CD4-positive, alpha-beta T cell (primary cell): ENCODE results near the gene SETD3. TPM values are rescaled to one million over a fixed set of nuclear protein-coding genes. Genes with fewer than 3 reads are reported as not detected.

Source experiments
- ATAC-seq: fragments of 200-7000 bp; cut with Tn5 transposase; one replicate; pipeline ENCODE4 v1.10.0; 2022; ENCODE audit warnings: mild to moderate bottlenecking; ENCODE audit not compliant: poor library complexity
- CTCF ChIA-PET: fragments of 350-600 bp; sonication (Branson Sonifier 250); formaldehyde crosslinking; loops from one replicate; lab custom pipeline; 2021; ENCODE audit warnings: antibody characterized with exemption, inconsistent platforms; lab: Charles Lee
- POLR2A ChIA-PET: fragments of 350-600 bp; sonication (Branson Sonifier 250); formaldehyde crosslinking; loops from one replicate; lab custom pipeline; 2021; ENCODE audit warnings: antibody characterized with exemption, inconsistent platforms; lab: Charles Lee
- DNase-seq, 14 experiments: peaks; one replicate each; pipeline ENCODE4 v3.0.0-alpha.2; 2013 to 2020; ENCODE audit warnings: mixed read lengths in 2 of 14
- H3K27ac ChIP-seq, 2 donors: one replicate each; pipeline versions ENCODE4 v1.5.1 to v1.7.0; 2013; ENCODE audit warnings: low read length in 2 of 2, low read depth in 1 of 2, mild to moderate bottlenecking in 1 of 2
- H3K27me3 ChIP-seq, 2 experiments: 1 replicate in 1 of 2; 2 replicates in 1 of 2; pipeline versions ENCODE4 v1.6.1 to v1.7.0; 2013; ENCODE audit warnings: low read length in 2 of 2, control low read depth in 1 of 2, mild to moderate bottlenecking in 1 of 2, moderate library complexity in 1 of 2; ENCODE audit not compliant: insufficient read depth in 2 of 2, control insufficient read depth in 1 of 2
- H3K36me3 ChIP-seq: one replicate; pipeline ENCODE4 v1.6.1; 2013; ENCODE audit warnings: low read length, control low read depth; ENCODE audit not compliant: insufficient read depth
- H3K4me1 ChIP-seq: one replicate; pipeline ENCODE4 v1.6.1; 2013; ENCODE audit warnings: low read length, control low read depth; ENCODE audit not compliant: insufficient read depth
- H3K4me3 ChIP-seq: one replicate; pipeline ENCODE4 v1.5.1; 2013; ENCODE audit warnings: mild to moderate bottlenecking, low read length, moderate library complexity
- H3K9me3 ChIP-seq, 2 experiments: 1 replicate in 1 of 2; 2 replicates in 1 of 2; pipeline versions ENCODE4 v1.6.1 to v1.7.0; 2013; ENCODE audit warnings: low read length in 2 of 2, mild to moderate bottlenecking in 2 of 2, control low read depth in 1 of 2, moderate library complexity in 1 of 2; ENCODE audit not compliant: control insufficient read depth in 1 of 2, insufficient read depth in 1 of 2
- H3K27ac Mint-ChIP-seq: one replicate; pipeline ENCODE4 v1.8.0; 2020; ENCODE audit warnings: mixed read lengths
- H3K27me3 Mint-ChIP-seq: one replicate; pipeline ENCODE4 v1.8.0; 2021; ENCODE audit warnings: mixed read lengths
- H3K36me3 Mint-ChIP-seq: one replicate; pipeline ENCODE4 v1.8.0; 2021; ENCODE audit warnings: low read depth, mixed read lengths
- H3K4me1 Mint-ChIP-seq: one replicate; pipeline ENCODE4 v1.8.0; 2021; ENCODE audit warnings: low read depth, mixed read lengths
- H3K4me3 Mint-ChIP-seq: one replicate; pipeline ENCODE4 v1.8.0; 2020; ENCODE audit warnings: mild to moderate bottlenecking, mixed read lengths
- H3K9me3 Mint-ChIP-seq: one replicate; pipeline ENCODE4 v1.8.0; 2020; ENCODE audit warnings: mixed read lengths
- CTCF ChIP-seq: fragments of 200-600 bp; IDR thresholded peaks from one replicate; pipeline ENCODE4 v1.8.0; 2022; ENCODE audit warnings: antibody characterized with exemption, mild to moderate bottlenecking
- intact Hi-C, 2 experiments: fragments of 100-400 bp; cut with DNase I in 1 of 2; cut with micrococcal nuclease in 1 of 2; formaldehyde crosslinking; loops; one replicate each; pipeline versions ENCODE4 v1.15.1 to v1.9.0; 2023 to 2025; cut with DNase I, micrococcal nuclease
- total RNA-seq, 174 experiments: library from RNA in 2 of 174; stranded (reverse) in 2 of 174; gene quantifications; one replicate each; pipeline ENCODE4 v1.2.3 and lab custom pipeline; 2021 to 2026

SETD3 gene
- total RNA-seq, 2 experiments from 2014 or later: 46.1 to 51.4 TPM

DNA sequence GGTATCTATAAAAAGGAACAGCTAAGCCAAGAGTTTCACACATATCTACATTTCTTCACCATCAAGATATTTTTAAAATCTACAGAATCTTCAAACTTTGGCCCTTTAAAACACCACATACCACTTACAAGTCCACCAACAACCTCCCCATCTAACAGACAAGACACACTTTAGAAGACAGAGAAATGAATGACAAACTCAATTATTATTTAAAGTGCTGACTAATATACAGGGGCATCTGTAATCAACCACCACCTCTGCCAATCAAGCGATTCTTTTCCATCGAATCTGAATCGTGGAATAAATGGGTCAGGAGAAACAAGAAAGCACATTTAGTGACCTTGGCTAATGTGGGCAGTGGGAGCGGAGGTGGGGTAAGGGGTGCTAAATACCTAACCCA, 7.7 kb downstream of the SETD3 start:
- TF ChIP-seq CTCF: no peak

GRCh38 chr14:99471731-99472130, 8.9 kb downstream of the SETD3 start:
- no peaks in the 10 kb centered on the region for H3K9me3 ChIP-seq
- TF ChIP-seq CTCF: no peak
- Mint-ChIP-seq H3K4me3 (no peak overlapping the region), H3K9me3 (no peaks in the 10 kb centered on the region), H3K27ac (no peak overlapping the region), H3K27me3 (no peaks in the 10 kb centered on the region), H3K36me3 (peaks cover 13% of the 10 kb centered on the region), H3K4me1 (peaks cover 61% of the 10 kb centered on the region)
- no peaks in the 10 kb centered on the region for H3K36me3 ChIP-seq
- H3K27ac ChIP-seq: no peak overlapping the region
- intact Hi-C loops: no loop called here
- DNase-seq (no peak), ATAC-seq (no peak)
- no peak overlapping the region for H3K4me3 ChIP-seq
- peaks cover 9% of the 10 kb centered on the region for H3K4me1 ChIP-seq
- CTCF ChIA-PET: interaction anchor here (0.6 kb wide), 1 partner anchor 11 kb away, joined by 3 read pairs; no protein-coding TSS in a partner anchor
- POLR2A ChIA-PET: no interaction called here
- no peaks in the 10 kb centered on the region for H3K27me3 ChIP-seq

More for the DNA sequence above, 7.7 kb downstream of the SETD3 start:
- Histone ChIP-seq H3K27ac (no peak overlapping the region), H3K4me1 (peaks cover 9% of the 10 kb centered on the region), H3K27me3 (no peaks in the 10 kb centered on the region), H3K9me3 (no peaks in the 10 kb centered on the region), H3K4me3 (no peak overlapping the region), H3K36me3 (no peaks in the 10 kb centered on the region)
- H3K4me1 Mint-ChIP-seq: peaks cover 62% of the 10 kb centered on the region
- ATAC-seq: no peak
- POLR2A ChIA-PET: no interaction called here
- DNase-seq: no peak
- H3K4me3 Mint-ChIP-seq: no peak overlapping the region
- H3K27ac Mint-ChIP-seq: no peak overlapping the region
- peaks cover 10% of the 10 kb centered on the region for H3K36me3 Mint-ChIP-seq
- H3K9me3 Mint-ChIP-seq: no peaks in the 10 kb centered on the region
- CTCF ChIA-PET: no interaction called here
- H3K27me3 Mint-ChIP-seq: no peaks in the 10 kb centered on the region
- intact Hi-C loops: no loop called here

- no peak for ATAC-seq
- Mint-ChIP-seq H3K4me3 (no peak overlapping the region), H3K4me1 (peaks cover 59% of the 10 kb centered on the region), H3K36me3 (peaks cover 35% of the 10 kb centered on the region), H3K27ac (no peak overlapping the region), H3K27me3 (no peaks in the 10 kb centered on the region), H3K9me3 (no peaks in the 10 kb centered on the region)
- no peaks in the 10 kb centered on the region for H3K9me3 ChIP-seq
- peaks cover 9% of the 10 kb centered on the region for H3K4me1 ChIP-seq
- H3K4me3 ChIP-seq: no peak overlapping the region
- peaks cover 14% of the 10 kb centered on the region for H3K36me3 ChIP-seq
- ChIA-PET POLR2A (no interaction called here), CTCF (interaction anchor here (0.6 kb wide), 1 partner anchor 11 kb away, joined by 3 read pairs; no protein-coding TSS in a partner anchor)
- no peak overlapping the region for H3K27ac ChIP-seq
- H3K27me3 ChIP-seq: no peaks in the 10 kb centered on the region
- TF ChIP-seq CTCF: no peak
- DNase-seq: no peak
- intact Hi-C loops: no loop called here
These were observed 11.6 kb downstream of the SETD3 start for GRCh38 chr14:99468836-99469592.
